Glutamatergic neuron (in vitro differentiated cells): ENCODE measurements around the gene L3MBTL4. TPM values are rescaled to one million over a fixed set of nuclear protein-coding genes. Genes with fewer than 3 reads are reported as not detected.

ENCODE experiments used
- DNase-seq: peaks from one replicate; pipeline ENCODE4 v3.0.0; 2022
- H3K27ac Mint-ChIP-seq: one replicate; pipeline ENCODE4 v1.8.0; 2020; ENCODE audit warnings: mild to moderate bottlenecking, mixed read lengths, inconsistent platforms; ENCODE audit not compliant: unreplicated experiment
- H3K27me3 Mint-ChIP-seq: one replicate; pipeline ENCODE4 v1.8.0; 2020; ENCODE audit warnings: mild to moderate bottlenecking, moderate library complexity, mixed read lengths, inconsistent platforms; ENCODE audit not compliant: unreplicated experiment
- H3K36me3 Mint-ChIP-seq: one replicate; pipeline ENCODE4 v1.8.0; 2020; ENCODE audit warnings: mild to moderate bottlenecking, mixed read lengths, inconsistent platforms; ENCODE audit not compliant: unreplicated experiment
- H3K4me1 Mint-ChIP-seq: one replicate; pipeline ENCODE4 v1.8.0; 2020; ENCODE audit warnings: mild to moderate bottlenecking, low read depth, mixed read lengths, inconsistent platforms; ENCODE audit not compliant: unreplicated experiment
- H3K4me3 Mint-ChIP-seq: one replicate; pipeline ENCODE4 v1.8.0; 2020; ENCODE audit warnings: mild to moderate bottlenecking, mixed read lengths, inconsistent platforms; ENCODE audit not compliant: unreplicated experiment
- H3K9me3 Mint-ChIP-seq: one replicate; pipeline ENCODE4 v1.8.0; 2020; ENCODE audit warnings: mild to moderate bottlenecking, moderate library complexity, mixed read lengths, inconsistent platforms; ENCODE audit not compliant: unreplicated experiment
- total RNA-seq: library from RNA; stranded (reverse); fragmentation: NEBNext Ultra II Directional; extraction: Animal tissue kit (Norgen Biotek cat#: 25700); gene quantifications from one replicate; pipeline ENCODE4 v1.2.1, GENCODE V29; 2021; ENCODE audit not compliant: unreplicated experiment
- TF ChIP-seq, protein P1 (sequence below): fragments of 200-600 bp; sonication (generic); IDR thresholded peaks from one replicate; pipeline ENCODE4 v1.5.0; 2021; ENCODE audit not compliant: partially characterized antibody, unreplicated experiment

The L3MBTL4 gene
- total RNA-seq, 1 donor from 2014 or later: 0.32 TPM

GRCh38 chr18:6239716-6240115 is 175.0 kb downstream of the L3MBTL4 start:
- Mint-ChIP-seq H3K4me1 (no peaks in the 10 kb centered on the region), H3K36me3 (no peaks in the 10 kb centered on the region), H3K27me3 (no peaks in the 10 kb centered on the region), H3K27ac (no peak overlapping the region), H3K4me3 (no peak overlapping the region), H3K9me3 (no peaks in the 10 kb centered on the region)
- TF ChIP-seq, protein P1, sequence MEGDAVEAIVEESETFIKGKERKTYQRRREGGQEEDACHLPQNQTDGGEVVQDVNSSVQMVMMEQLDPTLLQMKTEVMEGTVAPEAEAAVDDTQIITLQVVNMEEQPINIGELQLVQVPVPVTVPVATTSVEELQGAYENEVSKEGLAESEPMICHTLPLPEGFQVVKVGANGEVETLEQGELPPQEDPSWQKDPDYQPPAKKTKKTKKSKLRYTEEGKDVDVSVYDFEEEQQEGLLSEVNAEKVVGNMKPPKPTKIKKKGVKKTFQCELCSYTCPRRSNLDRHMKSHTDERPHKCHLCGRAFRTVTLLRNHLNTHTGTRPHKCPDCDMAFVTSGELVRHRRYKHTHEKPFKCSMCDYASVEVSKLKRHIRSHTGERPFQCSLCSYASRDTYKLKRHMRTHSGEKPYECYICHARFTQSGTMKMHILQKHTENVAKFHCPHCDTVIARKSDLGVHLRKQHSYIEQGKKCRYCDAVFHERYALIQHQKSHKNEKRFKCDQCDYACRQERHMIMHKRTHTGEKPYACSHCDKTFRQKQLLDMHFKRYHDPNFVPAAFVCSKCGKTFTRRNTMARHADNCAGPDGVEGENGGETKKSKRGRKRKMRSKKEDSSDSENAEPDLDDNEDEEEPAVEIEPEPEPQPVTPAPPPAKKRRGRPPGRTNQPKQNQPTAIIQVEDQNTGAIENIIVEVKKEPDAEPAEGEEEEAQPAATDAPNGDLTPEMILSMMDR: no peak
- no peak for DNase-seq

GRCh38 chr18:6236258-6236657 is 178.5 kb downstream of the L3MBTL4 start:
- Mint-ChIP-seq H3K36me3 (no peaks in the 10 kb centered on the region), H3K4me3 (no peak overlapping the region), H3K27me3 (no peaks in the 10 kb centered on the region), H3K4me1 (no peaks in the 10 kb centered on the region), H3K9me3 (peaks cover 3% of the 10 kb centered on the region), H3K27ac (no peak overlapping the region)
- no peak for DNase-seq
- TF ChIP-seq, protein P1: no peak

DNA sequence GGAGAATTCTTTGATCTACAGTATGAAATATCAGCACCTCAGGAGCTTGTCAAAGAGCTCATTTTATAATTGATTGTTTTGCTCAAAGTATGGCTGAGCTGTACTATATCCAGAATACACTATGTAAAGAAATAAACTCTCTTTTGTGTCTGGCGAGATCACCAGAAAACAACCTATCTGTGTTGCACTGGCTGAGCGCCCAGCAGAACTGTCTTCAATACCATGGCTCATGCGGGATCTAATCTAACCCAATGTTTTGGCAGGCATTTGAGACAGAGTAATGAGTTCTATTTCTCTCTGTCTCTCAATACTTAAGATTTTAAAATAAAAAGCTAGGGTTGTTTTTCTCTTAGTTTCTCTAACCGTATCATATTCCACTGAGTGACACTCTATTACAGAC is 192.4 kb downstream of the L3MBTL4 start:
- TF ChIP-seq, protein P1: no peak

DNA sequence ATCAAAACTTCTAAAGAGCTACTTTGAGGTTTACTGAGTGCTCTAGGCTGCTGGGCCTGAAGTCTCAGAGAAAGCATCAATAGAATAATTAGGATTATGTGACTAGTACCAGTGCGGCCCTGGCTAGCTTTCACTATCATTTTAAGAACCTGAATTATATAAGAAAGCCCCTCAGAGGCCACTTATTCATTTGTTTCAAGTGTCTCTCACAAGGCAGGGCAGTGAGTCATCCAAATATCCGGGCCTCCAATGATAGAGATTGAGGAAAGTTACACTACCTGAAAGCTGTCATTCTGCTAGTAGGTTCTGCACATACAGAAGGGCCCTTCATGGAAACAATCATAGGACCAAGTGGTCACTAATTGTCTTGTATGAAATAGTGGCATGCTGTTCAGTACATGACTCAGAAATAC is 193.1 kb downstream of the L3MBTL4 start:
- H3K9me3 Mint-ChIP-seq: no peaks in the 10 kb centered on the region
- H3K4me1 Mint-ChIP-seq: no peaks in the 10 kb centered on the region
- no peaks in the 10 kb centered on the region for H3K36me3 Mint-ChIP-seq
- H3K4me3 Mint-ChIP-seq: no peak overlapping the region
- no peak for DNase-seq
- H3K27me3 Mint-ChIP-seq: no peaks in the 10 kb centered on the region
- H3K27ac Mint-ChIP-seq: no peak overlapping the region
- TF ChIP-seq, protein P1: no peak

More for the DNA sequence above, 192.4 kb downstream of the L3MBTL4 start:
- H3K4me1 Mint-ChIP-seq: no peaks in the 10 kb centered on the region
- H3K9me3 Mint-ChIP-seq: no peaks in the 10 kb centered on the region
- H3K4me3 Mint-ChIP-seq: no peak overlapping the region
- DNase-seq: no peak
- no peaks in the 10 kb centered on the region for H3K27me3 Mint-ChIP-seq
- no peak overlapping the region for H3K27ac Mint-ChIP-seq
- no peaks in the 10 kb centered on the region for H3K36me3 Mint-ChIP-seq

DNA sequence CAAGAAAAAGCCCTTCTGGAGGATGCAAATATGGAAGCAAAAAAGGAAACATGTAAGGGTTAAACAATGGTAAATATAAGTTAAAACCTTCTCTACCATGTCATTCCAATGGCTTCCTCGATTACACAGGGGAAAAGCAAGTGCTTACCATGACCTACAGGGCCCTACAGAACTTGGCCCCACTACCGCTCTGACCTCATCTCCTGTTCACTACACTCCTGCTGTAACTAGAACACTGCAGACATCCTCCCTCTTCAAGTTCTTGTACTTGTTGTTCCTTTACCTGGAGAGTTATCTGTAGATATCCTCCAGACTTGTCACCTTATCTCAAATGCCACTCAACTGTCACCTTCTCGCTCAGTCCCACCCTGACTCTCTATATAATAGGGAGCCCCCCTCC is 194.6 kb downstream of the L3MBTL4 start:
- no peak for DNase-seq
- Mint-ChIP-seq H3K36me3 (no peaks in the 10 kb centered on the region), H3K27me3 (no peaks in the 10 kb centered on the region), H3K27ac (no peak overlapping the region), H3K4me3 (no peak overlapping the region), H3K9me3 (no peaks in the 10 kb centered on the region), H3K4me1 (no peaks in the 10 kb centered on the region)
- TF ChIP-seq, protein P1: no peak
